ENCODE measurements around the gene CALHM3.
"Not testable (repeated sequence)": the region's sequence is repeated elsewhere in the genome, so short reads cannot be mapped to it uniquely, and the experiment has no call there.

Gene CALHM3, protein sequence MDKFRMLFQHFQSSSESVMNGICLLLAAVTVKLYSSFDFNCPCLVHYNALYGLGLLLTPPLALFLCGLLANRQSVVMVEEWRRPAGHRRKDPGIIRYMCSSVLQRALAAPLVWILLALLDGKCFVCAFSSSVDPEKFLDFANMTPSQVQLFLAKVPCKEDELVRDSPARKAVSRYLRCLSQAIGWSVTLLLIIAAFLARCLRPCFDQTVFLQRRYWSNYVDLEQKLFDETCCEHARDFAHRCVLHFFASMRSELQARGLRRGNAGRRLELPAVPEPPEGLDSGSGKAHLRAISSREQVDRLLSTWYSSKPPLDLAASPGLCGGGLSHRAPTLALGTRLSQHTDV
- 0 reads per million in 3 donors for total RNA-seq

- H3K27ac ChIP-seq (ENCODE audit: insufficient read depth, low read length, poor library complexity, severe bottlenecking), result no peak within 1 kb of the TSS
- no peaks in the 10 kb centered on the region for H3K9me3 ChIP-seq (ENCODE audit: control insufficient read depth, low read length)
- H3K27me3 ChIP-seq (replicated peaks; ENCODE audit: control insufficient read depth, insufficient read depth, low read length, poor library complexity, severe bottlenecking), result no peaks in the 10 kb centered on the region
- H3K4me3 ChIP-seq (ENCODE audit: insufficient read depth, low read depth, low read length, poor library complexity, severe bottlenecking), result no peak within 1 kb of the TSS
- no peaks in the 10 kb centered on the region for H3K36me3 ChIP-seq (ENCODE audit: control insufficient read depth, insufficient read depth, low read length)
- no peak for DNase-seq
- no peaks in the 10 kb centered on the region for H3K4me1 ChIP-seq (ENCODE audit: control insufficient read depth, insufficient read depth, low read length, poor library complexity, severe bottlenecking)
Measured at GRCh38 chr10:103479135-103479534, at the start of gene CALHM3. Gene CALHM3 (minus strand): TSS chr10:103479240. CDS start chr10:103479032, 208 bp downstream.

GRCh38 chr10:103528549-103528948, 49.5 kb upstream of the CALHM3 start:
- Histone ChIP-seq H3K4me3 (ENCODE audit: insufficient read depth, low read depth, low read length, poor library complexity, severe bottlenecking) (no peak overlapping the region), H3K9me3 (ENCODE audit: control insufficient read depth, low read length) (no peaks in the 10 kb centered on the region), H3K27me3 (replicated peaks; ENCODE audit: control insufficient read depth, insufficient read depth, low read length, poor library complexity, severe bottlenecking) (no peaks in the 10 kb centered on the region), H3K27ac (ENCODE audit: insufficient read depth, low read length, poor library complexity, severe bottlenecking) (no peak overlapping the region), H3K36me3 (ENCODE audit: control insufficient read depth, insufficient read depth, low read length) (no peaks in the 10 kb centered on the region), H3K4me1 (ENCODE audit: control insufficient read depth, insufficient read depth, low read length, poor library complexity, severe bottlenecking) (no peaks in the 10 kb centered on the region)
- DNase-seq, result no peak

DNA sequence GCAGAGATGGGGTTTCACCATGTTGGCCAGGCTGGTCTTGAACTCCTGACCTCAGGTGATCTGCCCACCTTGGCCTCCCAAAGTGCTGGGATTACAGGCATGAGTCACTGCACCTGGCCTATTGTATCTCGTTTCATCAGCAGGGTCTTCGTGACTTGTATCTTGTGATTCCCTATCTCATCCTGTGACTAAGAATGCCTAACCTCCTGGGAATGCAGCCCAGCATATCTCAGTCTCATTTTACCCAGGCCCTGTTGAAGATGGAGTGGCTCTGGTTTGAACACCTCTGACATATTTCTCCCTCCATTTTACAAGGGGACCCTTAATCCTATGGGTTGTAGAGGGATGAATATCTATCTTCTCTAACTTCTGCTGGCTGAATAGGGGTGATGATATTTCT, 48.4 kb upstream of the CALHM3 start:
- H3K27me3 ChIP-seq (replicated peaks; ENCODE audit: control insufficient read depth, insufficient read depth, low read length, poor library complexity, severe bottlenecking); H3K9me3 ChIP-seq (ENCODE audit: control insufficient read depth, low read length); DNase-seq; H3K36me3 ChIP-seq (ENCODE audit: control insufficient read depth, insufficient read depth, low read length); H3K27ac ChIP-seq (ENCODE audit: insufficient read depth, low read length, poor library complexity, severe bottlenecking); H3K4me1 ChIP-seq (ENCODE audit: control insufficient read depth, insufficient read depth, low read length, poor library complexity, severe bottlenecking); H3K4me3 ChIP-seq (ENCODE audit: insufficient read depth, low read depth, low read length, poor library complexity, severe bottlenecking): not testable (repeated sequence)

- Histone ChIP-seq H3K36me3 (ENCODE audit: control insufficient read depth, insufficient read depth, low read length) (no peaks in the 10 kb centered on the region), H3K27ac (ENCODE audit: insufficient read depth, low read length, poor library complexity, severe bottlenecking) (no peak overlapping the region), H3K9me3 (ENCODE audit: control insufficient read depth, low read length) (no peaks in the 10 kb centered on the region), H3K4me1 (ENCODE audit: control insufficient read depth, insufficient read depth, low read length, poor library complexity, severe bottlenecking) (no peaks in the 10 kb centered on the region), H3K27me3 (replicated peaks; ENCODE audit: control insufficient read depth, insufficient read depth, low read length, poor library complexity, severe bottlenecking) (no peaks in the 10 kb centered on the region), H3K4me3 (ENCODE audit: insufficient read depth, low read depth, low read length, poor library complexity, severe bottlenecking) (no peak overlapping the region)
- no peak for DNase-seq
Measured at GRCh38 chr10:103525901-103526300, 46.9 kb upstream of the CALHM3 start.

GRCh38 chr10:103523683-103524082, 44.6 kb upstream of the CALHM3 start:
- DNase-seq, result no peak
- Histone ChIP-seq H3K4me1 (ENCODE audit: control insufficient read depth, insufficient read depth, low read length, poor library complexity, severe bottlenecking) (no peaks in the 10 kb centered on the region), H3K4me3 (ENCODE audit: insufficient read depth, low read depth, low read length, poor library complexity, severe bottlenecking) (no peak overlapping the region), H3K36me3 (ENCODE audit: control insufficient read depth, insufficient read depth, low read length) (no peaks in the 10 kb centered on the region), H3K27me3 (replicated peaks; ENCODE audit: control insufficient read depth, insufficient read depth, low read length, poor library complexity, severe bottlenecking) (no peaks in the 10 kb centered on the region), H3K9me3 (ENCODE audit: control insufficient read depth, low read length) (no peaks in the 10 kb centered on the region), H3K27ac (ENCODE audit: insufficient read depth, low read length, poor library complexity, severe bottlenecking) (no peak overlapping the region)

DNA sequence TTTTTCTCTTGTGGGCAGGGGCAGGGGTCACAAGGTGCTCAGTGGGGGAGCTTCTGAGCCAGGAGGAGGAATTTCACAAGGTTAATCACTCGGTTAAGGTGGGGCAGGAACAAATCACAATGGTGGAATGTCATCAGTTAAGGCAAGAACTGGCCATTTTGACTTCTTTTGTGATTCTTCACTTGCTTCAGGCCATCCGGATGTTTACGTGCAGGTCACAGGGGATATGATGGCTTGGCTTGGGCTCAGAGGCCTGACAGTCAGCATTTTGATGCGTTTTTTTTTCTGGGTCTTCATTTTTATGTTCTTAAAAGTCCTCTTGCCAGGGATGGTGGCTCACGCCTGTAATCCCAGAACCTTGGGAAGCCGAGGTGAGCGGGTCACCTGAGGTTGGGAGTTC, 43.0 kb upstream of the CALHM3 start:
- H3K36me3 ChIP-seq (ENCODE audit: control insufficient read depth, insufficient read depth, low read length); DNase-seq; H3K27ac ChIP-seq (ENCODE audit: insufficient read depth, low read length, poor library complexity, severe bottlenecking); H3K4me3 ChIP-seq (ENCODE audit: insufficient read depth, low read depth, low read length, poor library complexity, severe bottlenecking); H3K9me3 ChIP-seq (ENCODE audit: control insufficient read depth, low read length); H3K4me1 ChIP-seq (ENCODE audit: control insufficient read depth, insufficient read depth, low read length, poor library complexity, severe bottlenecking); H3K27me3 ChIP-seq (replicated peaks; ENCODE audit: control insufficient read depth, insufficient read depth, low read length, poor library complexity, severe bottlenecking): not testable (repeated sequence)

GRCh38 chr10:103519798-103520197, 40.8 kb upstream of the CALHM3 start:
- H3K9me3 ChIP-seq (ENCODE audit: control insufficient read depth, low read length), result no peaks in the 10 kb centered on the region
- H3K36me3 ChIP-seq (ENCODE audit: control insufficient read depth, insufficient read depth, low read length), result no peaks in the 10 kb centered on the region
- H3K4me3 ChIP-seq (ENCODE audit: insufficient read depth, low read depth, low read length, poor library complexity, severe bottlenecking), result no peak overlapping the region
- no peak for DNase-seq
- H3K27me3 ChIP-seq (replicated peaks; ENCODE audit: control insufficient read depth, insufficient read depth, low read length, poor library complexity, severe bottlenecking), result no peaks in the 10 kb centered on the region
- no peak overlapping the region for H3K27ac ChIP-seq (ENCODE audit: insufficient read depth, low read length, poor library complexity, severe bottlenecking)
- no peaks in the 10 kb centered on the region for H3K4me1 ChIP-seq (ENCODE audit: control insufficient read depth, insufficient read depth, low read length, poor library complexity, severe bottlenecking)

- Histone ChIP-seq H3K4me1 (ENCODE audit: control insufficient read depth, insufficient read depth, low read length, poor library complexity, severe bottlenecking) (no peaks in the 10 kb centered on the region), H3K27ac (ENCODE audit: insufficient read depth, low read length, poor library complexity, severe bottlenecking) (no peak overlapping the region), H3K36me3 (ENCODE audit: control insufficient read depth, insufficient read depth, low read length) (no peaks in the 10 kb centered on the region), H3K9me3 (ENCODE audit: control insufficient read depth, low read length) (no peaks in the 10 kb centered on the region), H3K4me3 (ENCODE audit: insufficient read depth, low read depth, low read length, poor library complexity, severe bottlenecking) (no peak overlapping the region), H3K27me3 (replicated peaks; ENCODE audit: control insufficient read depth, insufficient read depth, low read length, poor library complexity, severe bottlenecking) (no peaks in the 10 kb centered on the region)
- no peak for DNase-seq
Measured at GRCh38 chr10:103517234-103518085, 38.4 kb upstream of the CALHM3 start.

GRCh38 chr10:103514244-103514643, 35.2 kb upstream of the CALHM3 start:
- no peaks in the 10 kb centered on the region for H3K4me1 ChIP-seq (ENCODE audit: control insufficient read depth, insufficient read depth, low read length, poor library complexity, severe bottlenecking)
- no peaks in the 10 kb centered on the region for H3K36me3 ChIP-seq (ENCODE audit: control insufficient read depth, insufficient read depth, low read length)
- H3K27ac ChIP-seq (ENCODE audit: insufficient read depth, low read length, poor library complexity, severe bottlenecking), result no peak overlapping the region
- H3K9me3 ChIP-seq (ENCODE audit: control insufficient read depth, low read length), result no peaks in the 10 kb centered on the region
- H3K4me3 ChIP-seq (ENCODE audit: insufficient read depth, low read depth, low read length, poor library complexity, severe bottlenecking), result no peak overlapping the region
- no peak for DNase-seq
- H3K27me3 ChIP-seq (replicated peaks; ENCODE audit: control insufficient read depth, insufficient read depth, low read length, poor library complexity, severe bottlenecking), result no peaks in the 10 kb centered on the region

- DNase-seq, result no peak
- no peak overlapping the region for H3K4me3 ChIP-seq (ENCODE audit: insufficient read depth, low read depth, low read length, poor library complexity, severe bottlenecking)
- H3K4me1 ChIP-seq (ENCODE audit: control insufficient read depth, insufficient read depth, low read length, poor library complexity, severe bottlenecking), result no peaks in the 10 kb centered on the region
- no peaks in the 10 kb centered on the region for H3K9me3 ChIP-seq (ENCODE audit: control insufficient read depth, low read length)
- no peaks in the 10 kb centered on the region for H3K36me3 ChIP-seq (ENCODE audit: control insufficient read depth, insufficient read depth, low read length)
- no peak overlapping the region for H3K27ac ChIP-seq (ENCODE audit: insufficient read depth, low read length, poor library complexity, severe bottlenecking)
- no peaks in the 10 kb centered on the region for H3K27me3 ChIP-seq (replicated peaks; ENCODE audit: control insufficient read depth, insufficient read depth, low read length, poor library complexity, severe bottlenecking)
Measured at GRCh38 chr10:103513380-103514060, 34.5 kb upstream of the CALHM3 start.
